ENCODE results near the gene CCL4.

- no peak for TF ChIP-seq CTCF (IDR thresholded peaks at IDR 0.05)
- no peak for TF ChIP-seq POLR2A (IDR thresholded peaks at IDR 0.05)
- no peak for TF ChIP-seq POLR2AphosphoS5 (IDR thresholded peaks at IDR 0.05)
- no peak for TF ChIP-seq EP300 (IDR thresholded peaks at IDR 0.05)
Observed at GRCh38 chr17:36129616-36130015, 26.0 kb downstream of the CCL4 start.
